K562 (cell line): Measurements from ENCODE around the gene ROPN1L. TPM values are rescaled to one million over a fixed set of nuclear protein-coding genes. Genes with fewer than 3 reads are reported as not detected.

Experiments used
- ATF7 ChIP-seq: fragments of 450-650 bp; IDR thresholded peaks from 2 replicates; pipeline ENCODE4 v1.7.1; 2014; ENCODE audit warnings: mild to moderate bottlenecking, moderate library complexity
- CEBPB ChIP-seq: fragments of 450-650 bp; IDR thresholded peaks from 2 replicates; pipeline ENCODE4 v1.6.1; 2016; ENCODE audit warnings: missing genetic modification characterization, missing compliant biosample characterization
- ETV1 ChIP-seq: fragments of 450-650 bp; conservative IDR thresholded peaks from 2 replicates; pipeline ENCODE4 v1.6.1; 2016; ENCODE audit warnings: missing genetic modification characterization, control low read depth, low read depth, missing compliant biosample characterization
- EZH2 ChIP-seq: IDR thresholded peaks from 2 replicates; pipeline ENCODE4 v1.6.1; 2012; ENCODE audit warnings: low read depth, mild to moderate bottlenecking, inconsistent platforms, low read length, borderline replicate concordance
- FOXA1 ChIP-seq: fragments of 450-650 bp; IDR thresholded peaks from 2 replicates; pipeline ENCODE4 v1.6.1; 2016; ENCODE audit warnings: mild to moderate bottlenecking, borderline replicate concordance
- FOXK2 ChIP-seq, 2 experiments: fragments of 450-650 bp; IDR thresholded peaks in 1 of 2; conservative IDR thresholded peaks in 1 of 2; 2 replicates each; pipeline ENCODE4 v1.6.1; 2016; ENCODE audit warnings: low read depth in 2 of 2, mild to moderate bottlenecking in 1 of 2
- FUS ChIP-seq: fragments of 200-400 bp; formaldehyde crosslinking; optimal IDR thresholded peaks from 2 replicates; pipeline ENCODE3; 2017; ENCODE audit warnings: low read depth, low read length
- GATAD2B ChIP-seq: fragments of 450-650 bp; IDR thresholded peaks from 2 replicates; pipeline ENCODE4 v1.6.1; 2017; ENCODE audit warnings: mild to moderate bottlenecking, borderline replicate concordance
- KLF13 ChIP-seq: fragments of 450-650 bp; IDR thresholded peaks from 2 replicates; pipeline ENCODE4 v1.6.1; 2016; ENCODE audit warnings: missing genetic modification characterization, low read depth, mild to moderate bottlenecking, missing compliant biosample characterization, moderate library complexity, borderline replicate concordance
- LARP7 ChIP-seq: fragments of 450-650 bp; IDR thresholded peaks from 2 replicates; pipeline ENCODE4 v1.6.1; 2016
- MECOM ChIP-seq: fragments of 250-450 bp; sonication (Bioruptor Pico); IDR thresholded peaks from 2 replicates; pipeline ENCODE4 v1.8.0; 2022; ENCODE audit warnings: inconsistent platforms
- NELFE ChIP-seq: IDR thresholded peaks from 2 replicates; pipeline ENCODE4 v1.6.1; 2011; ENCODE audit warnings: mild to moderate bottlenecking; ENCODE audit not compliant: insufficient read depth, insufficient read length
- POU5F1 ChIP-seq: fragments of 150-350 bp; IDR thresholded peaks from 2 replicates; pipeline ENCODE4 v1.6.1; 2014; ENCODE audit warnings: borderline replicate concordance, low read length, low read depth, mild to moderate bottlenecking; ENCODE audit not compliant: partially characterized antibody
- RAD21 ChIP-seq, 2 experiments: fragments of 250-450 bp in 1 of 2; fragments of 450-650 bp in 1 of 2; sonication (Bioruptor Pico) in 1 of 2; formaldehyde crosslinking in 1 of 2; IDR thresholded peaks in 1 of 2; conservative IDR thresholded peaks in 1 of 2; 2 replicates each; pipeline versions ENCODE4 v1.4.0 to v1.8.0; 2020 to 2022; ENCODE audit warnings: mild to moderate bottlenecking in 2 of 2, moderate library complexity in 1 of 2
- RHOXF2B ChIP-seq: fragments of 250-450 bp; sonication (Bioruptor Pico); conservative IDR thresholded peaks from 2 replicates; pipeline ENCODE4 v1.5.1; 2021
- SMAD4 ChIP-seq: fragments of 250-450 bp; sonication (Bioruptor Pico); conservative IDR thresholded peaks from 2 replicates; pipeline ENCODE4 v1.8.0; 2021; ENCODE audit warnings: inconsistent platforms, mild to moderate bottlenecking, moderate library complexity
- SMARCA4 ChIP-seq: fragments of 450-650 bp; IDR thresholded peaks from 2 replicates; pipeline ENCODE4 v1.6.1; 2016
- SRSF3 ChIP-seq: fragments of 200-400 bp; formaldehyde crosslinking; IDR thresholded peaks from 2 replicates; pipeline ENCODE4 v1.6.1; 2016; ENCODE audit warnings: mild to moderate bottlenecking, low read length, moderate library complexity; ENCODE audit not compliant: insufficient read depth
- THRAP3 ChIP-seq: fragments of 450-650 bp; IDR thresholded peaks from 2 replicates; pipeline ENCODE4 v1.6.1; 2016; ENCODE audit warnings: mild to moderate bottlenecking, inconsistent platforms, borderline replicate concordance
- ZBTB7A ChIP-seq: IDR thresholded peaks from 2 replicates; pipeline ENCODE4 v1.6.1; 2011; ENCODE audit warnings: low read depth, mild to moderate bottlenecking, low read length, moderate library complexity, borderline replicate concordance; ENCODE audit not compliant: control insufficient read depth
- ZC3H11A ChIP-seq: IDR thresholded peaks from 2 replicates; pipeline ENCODE4 v1.6.1; 2012; ENCODE audit warnings: low read depth, low read length, improper control_type of control experiment
- ZFP30 ChIP-seq: fragments of 250-450 bp; sonication (Bioruptor Pico); IDR thresholded peaks from 2 replicates; pipeline ENCODE4 v1.8.0; 2022; ENCODE audit warnings: moderate library complexity, mild to moderate bottlenecking, inconsistent platforms, borderline replicate concordance
- ZNF212 ChIP-seq: fragments of 450-650 bp; formaldehyde crosslinking; IDR thresholded peaks from 2 replicates; pipeline ENCODE4 v1.4.0; 2020; ENCODE audit warnings: mild to moderate bottlenecking
- ZNF217 ChIP-seq: sonication (generic); formaldehyde crosslinking; IDR thresholded peaks from 2 replicates; pipeline ENCODE4 v1.8.0; 2022; ENCODE audit warnings: mild to moderate bottlenecking, missing genetic modification reagents
- ZNF41 ChIP-seq: fragments of 250-450 bp; sonication (Bioruptor Pico); conservative IDR thresholded peaks from 2 replicates; pipeline ENCODE4 v1.4.0; 2020; ENCODE audit warnings: mild to moderate bottlenecking
- ZNF77 ChIP-seq: fragments of 250-450 bp; sonication (Bioruptor Pico); IDR thresholded peaks from 2 replicates; pipeline ENCODE4 v1.5.0; 2020
- polyA plus RNA-seq, 8 experiments: library from polyadenylated mRNA; depleted of rRNA in 4 of 8; stranded (reverse) in 5 of 8; unstranded in 3 of 8; fragments of >200 nt; fragmentation: Nextera tagmentation in 2 of 8; fragmentation: Illumina TruSeq in 1 of 8; extraction: Ambion mirVana in 2 of 8; extraction: Trizol in 1 of 8; gene quantifications; 2 replicates each; pipeline versions ENCODE4 v1.2.1 to v1.2.3, GENCODE V29; 2011 to 2014; ENCODE audit warnings: inconsistent platforms in 1 of 8, missing spikeins in 1 of 8
- total RNA-seq, 7 experiments: library from RNA; depleted of rRNA in 6 of 7; stranded (reverse); fragments of >200 nt in 6 of 7; fragmentation: Illumina TruSeq in 2 of 7; extraction: Trizol in 2 of 7; gene quantifications; 2 replicates each; pipeline versions ENCODE4 v1.2.1 to v1.2.3, GENCODE V29; 2011 to 2021; ENCODE audit warnings: low replicate concordance in 1 of 7
- TF ChIP-seq, protein P1 (sequence below): sonication (generic); formaldehyde crosslinking; IDR thresholded peaks from 2 replicates; pipeline ENCODE4 v1.8.0; 2023; ENCODE audit warnings: missing genetic modification reagents, mild to moderate bottlenecking, borderline replicate concordance

The ROPN1L gene
- total and polyA plus RNA-seq, 9 of the 15 experiments (the other 6 are each of a cell fraction or from before 2014, with no cell fraction given), result 0.04 to 0.85 (median 0.24) TPM; not detected in 3

- TF ChIP-seq RAD21 (CRISPR knock-in tag; conservative IDR thresholded peaks at IDR 0.05 in 1 of 2, IDR thresholded peaks at IDR 0.05 in 1 of 2), result no peak
- TF ChIP-seq SMARCA4, result peak; percentile 70
- peak; percentile 16; the same call in 1 of the 2 replicates for TF ChIP-seq ZBTB7A
- no peak for TF ChIP-seq RHOXF2B (CRISPR knock-in tag)
- no peak for TF ChIP-seq SRSF3
- no peak for TF ChIP-seq FUS
- TF ChIP-seq ZC3H11A, result no peak
- TF ChIP-seq POU5F1, result no peak
- TF ChIP-seq GATAD2B, result no peak
- no peak for TF ChIP-seq EZH2
- peak; percentile 83 for TF ChIP-seq SMAD4
- TF ChIP-seq NELFE, result no peak
- no peak for TF ChIP-seq ZNF41 (CRISPR knock-in tag)
- no peak for TF ChIP-seq FOXA1
- peak; percentile 63 to 69; a peak in 3 of 4 replicates for TF ChIP-seq FOXK2 (conservative IDR thresholded peaks at IDR 0.05 in 1 of 2, IDR thresholded peaks at IDR 0.05 in 1 of 2; ENCODE audit: low read depth in 2 of 2)
- peak; percentile 99 for TF ChIP-seq CEBPB (tag)
- no peak for TF ChIP-seq ZNF77 (CRISPR knock-in tag)
- no peak for TF ChIP-seq LARP7
- peak; percentile 96 for TF ChIP-seq ATF7
- TF ChIP-seq, protein P1, sequence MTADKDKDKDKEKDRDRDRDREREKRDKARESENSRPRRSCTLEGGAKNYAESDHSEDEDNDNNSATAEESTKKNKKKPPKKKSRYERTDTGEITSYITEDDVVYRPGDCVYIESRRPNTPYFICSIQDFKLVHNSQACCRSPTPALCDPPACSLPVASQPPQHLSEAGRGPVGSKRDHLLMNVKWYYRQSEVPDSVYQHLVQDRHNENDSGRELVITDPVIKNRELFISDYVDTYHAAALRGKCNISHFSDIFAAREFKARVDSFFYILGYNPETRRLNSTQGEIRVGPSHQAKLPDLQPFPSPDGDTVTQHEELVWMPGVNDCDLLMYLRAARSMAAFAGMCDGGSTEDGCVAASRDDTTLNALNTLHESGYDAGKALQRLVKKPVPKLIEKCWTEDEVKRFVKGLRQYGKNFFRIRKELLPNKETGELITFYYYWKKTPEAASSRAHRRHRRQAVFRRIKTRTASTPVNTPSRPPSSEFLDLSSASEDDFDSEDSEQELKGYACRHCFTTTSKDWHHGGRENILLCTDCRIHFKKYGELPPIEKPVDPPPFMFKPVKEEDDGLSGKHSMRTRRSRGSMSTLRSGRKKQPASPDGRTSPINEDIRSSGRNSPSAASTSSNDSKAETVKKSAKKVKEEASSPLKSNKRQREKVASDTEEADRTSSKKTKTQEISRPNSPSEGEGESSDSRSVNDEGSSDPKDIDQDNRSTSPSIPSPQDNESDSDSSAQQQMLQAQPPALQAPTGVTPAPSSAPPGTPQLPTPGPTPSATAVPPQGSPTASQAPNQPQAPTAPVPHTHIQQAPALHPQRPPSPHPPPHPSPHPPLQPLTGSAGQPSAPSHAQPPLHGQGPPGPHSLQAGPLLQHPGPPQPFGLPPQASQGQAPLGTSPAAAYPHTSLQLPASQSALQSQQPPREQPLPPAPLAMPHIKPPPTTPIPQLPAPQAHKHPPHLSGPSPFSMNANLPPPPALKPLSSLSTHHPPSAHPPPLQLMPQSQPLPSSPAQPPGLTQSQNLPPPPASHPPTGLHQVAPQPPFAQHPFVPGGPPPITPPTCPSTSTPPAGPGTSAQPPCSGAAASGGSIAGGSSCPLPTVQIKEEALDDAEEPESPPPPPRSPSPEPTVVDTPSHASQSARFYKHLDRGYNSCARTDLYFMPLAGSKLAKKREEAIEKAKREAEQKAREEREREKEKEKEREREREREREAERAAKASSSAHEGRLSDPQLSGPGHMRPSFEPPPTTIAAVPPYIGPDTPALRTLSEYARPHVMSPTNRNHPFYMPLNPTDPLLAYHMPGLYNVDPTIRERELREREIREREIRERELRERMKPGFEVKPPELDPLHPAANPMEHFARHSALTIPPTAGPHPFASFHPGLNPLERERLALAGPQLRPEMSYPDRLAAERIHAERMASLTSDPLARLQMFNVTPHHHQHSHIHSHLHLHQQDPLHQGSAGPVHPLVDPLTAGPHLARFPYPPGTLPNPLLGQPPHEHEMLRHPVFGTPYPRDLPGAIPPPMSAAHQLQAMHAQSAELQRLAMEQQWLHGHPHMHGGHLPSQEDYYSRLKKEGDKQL (CRISPR knock-in tag), result no peak
- TF ChIP-seq ETV1 (tag), result 0 out of 2 replicates have a peak, but pooled peaks have one; percentile 15
- TF ChIP-seq KLF13 (tag), result no peak
- no peak for TF ChIP-seq ZNF212 (CRISPR knock-in tag)
- no peak for TF ChIP-seq THRAP3
- peak; percentile 49; the same call in 1 of the 2 replicates for TF ChIP-seq MECOM (CRISPR knock-in tag)
- no peak for TF ChIP-seq ZFP30
- no peak for TF ChIP-seq ZNF217 (CRISPR knock-in tag)
These were observed 59.9 kb downstream of the ROPN1L start (continued) for GRCh38 chr5:10501554-10502075.
